Panc1 (cell line): ENCODE data around the gene DAAM2. TPM values are rescaled to one million over a fixed set of nuclear protein-coding genes. Genes with fewer than 3 reads are reported as not detected.

Experiments used
- ATAC-seq: fragments of 200-7000 bp; cut with Tn5 transposase; 2 replicates; pipeline ENCODE4 v1.9.1; 2020; ENCODE audit warnings: mild to moderate bottlenecking, moderate library complexity
- BruUV-seq: library from RNA; stranded (reverse); fragments of 400-500 nt; replicated peaks from 2 replicates; lab custom pipeline; 2021; lab: Mats Ljungman, UMichigan
- CTCF ChIA-PET: fragments of 300-600 bp; sonication (Branson Sonifier 250); formaldehyde crosslinking; loops from one replicate; lab custom pipeline; 2022; ENCODE audit warnings: antibody characterized with exemption; lab: Charles Lee
- POLR2A ChIA-PET: fragments of 300-600 bp; sonication (Branson Sonifier 250); formaldehyde crosslinking; loops from one replicate; lab custom pipeline; 2022; ENCODE audit warnings: antibody characterized with exemption; lab: Charles Lee
- DNase-seq: peaks from one replicate; pipeline ENCODE4 v3.0.0-alpha.2; 2010; ENCODE audit warnings: low read depth, low spot score
- H3K27ac ChIP-seq: 2 replicates; pipeline ENCODE4 v1.5.1; 2011; ENCODE audit warnings: mild to moderate bottlenecking, low read length, inconsistent platforms
- H3K27me3 ChIP-seq: fragments of 200-500 bp; sonication (Bioruptor generic); 2 replicates; pipeline ENCODE4 v1.6.0; 2014; ENCODE audit warnings: low read length, inconsistent platforms; ENCODE audit not compliant: control insufficient read depth, insufficient read depth
- H3K36me3 ChIP-seq: fragments of 200-500 bp; sonication (Bioruptor generic); 2 replicates; pipeline ENCODE4 v1.5.1; 2014; ENCODE audit warnings: inconsistent platforms, mild to moderate bottlenecking, low read length, moderate library complexity; ENCODE audit not compliant: control insufficient read depth, insufficient read depth
- H3K4me1 ChIP-seq: 2 replicates; pipeline ENCODE4 v1.5.1; 2011; ENCODE audit warnings: inconsistent platforms, mild to moderate bottlenecking, low read length, moderate library complexity; ENCODE audit not compliant: control insufficient read depth, insufficient read depth
- H3K4me3 ChIP-seq, 2 experiments: 2 replicates each; pipeline ENCODE4 v1.5.1; 2011 to 2012; ENCODE audit warnings: low read depth in 2 of 2, low read length in 2 of 2, mild to moderate bottlenecking in 2 of 2, inconsistent platforms in 1 of 2, moderate library complexity in 1 of 2
- H3K9me3 ChIP-seq: fragments of 200-500 bp; sonication (Bioruptor generic); 2 replicates; pipeline ENCODE4 v1.5.1; 2014; ENCODE audit warnings: low read depth, mild to moderate bottlenecking, inconsistent platforms, low read length, moderate library complexity; ENCODE audit not compliant: control insufficient read depth, insufficient read depth
- POLR2AphosphoS5 ChIP-seq: IDR thresholded peaks from 2 replicates; pipeline ENCODE4 v1.6.1; 2012; ENCODE audit warnings: mild to moderate bottlenecking, low read depth, low read length, moderate library complexity
- SIN3A ChIP-seq: IDR thresholded peaks from 2 replicates; pipeline ENCODE4 v1.6.1; 2012; ENCODE audit warnings: low read depth, mild to moderate bottlenecking, low read length, moderate library complexity, borderline replicate concordance; ENCODE audit not compliant: insufficient read depth
- TCF7L2 ChIP-seq: IDR thresholded peaks from 2 replicates; pipeline ENCODE4 v1.6.1; 2011; ENCODE audit warnings: mild to moderate bottlenecking, low read depth, low read length, inconsistent platforms
- in situ Hi-C: cut with HindIII; loops from 2 replicates; pipeline ENCODE4 v1.10.0; 2016; ENCODE audit warnings: low sequenced_read_pairs, low pct_unique_long_range_greater_than_20kb
- intact Hi-C: fragments of 100-400 bp; cut with micrococcal nuclease; formaldehyde crosslinking; loops from one replicate; pipeline ENCODE4 v1.10.0; 2022; ENCODE audit not compliant: unreplicated experiment
- total RNA-seq: library from RNA; stranded (reverse); gene quantifications from one replicate; pipeline ENCODE4 v1.2.1, GENCODE V29; 2021; ENCODE audit not compliant: unreplicated experiment
- TF ChIP-seq, protein P1 (sequence below): fragments of 450-650 bp; IDR thresholded peaks from 2 replicates; pipeline ENCODE4 v1.5.1; 2017; ENCODE audit warnings: mild to moderate bottlenecking
- TF ChIP-seq, protein P2 (sequence below), 2 experiments: IDR thresholded peaks; 2 replicates each; pipeline ENCODE4 v1.6.1; 2011 to 2012; ENCODE audit warnings: low read depth in 2 of 2, control low read depth in 1 of 2, low read length in 1 of 2, mild to moderate bottlenecking in 1 of 2, moderate library complexity in 1 of 2; ENCODE audit not compliant: insufficient read depth in 1 of 2

Gene DAAM2
- total RNA-seq, 1 experiment from 2014 or later: not detected

DNA sequence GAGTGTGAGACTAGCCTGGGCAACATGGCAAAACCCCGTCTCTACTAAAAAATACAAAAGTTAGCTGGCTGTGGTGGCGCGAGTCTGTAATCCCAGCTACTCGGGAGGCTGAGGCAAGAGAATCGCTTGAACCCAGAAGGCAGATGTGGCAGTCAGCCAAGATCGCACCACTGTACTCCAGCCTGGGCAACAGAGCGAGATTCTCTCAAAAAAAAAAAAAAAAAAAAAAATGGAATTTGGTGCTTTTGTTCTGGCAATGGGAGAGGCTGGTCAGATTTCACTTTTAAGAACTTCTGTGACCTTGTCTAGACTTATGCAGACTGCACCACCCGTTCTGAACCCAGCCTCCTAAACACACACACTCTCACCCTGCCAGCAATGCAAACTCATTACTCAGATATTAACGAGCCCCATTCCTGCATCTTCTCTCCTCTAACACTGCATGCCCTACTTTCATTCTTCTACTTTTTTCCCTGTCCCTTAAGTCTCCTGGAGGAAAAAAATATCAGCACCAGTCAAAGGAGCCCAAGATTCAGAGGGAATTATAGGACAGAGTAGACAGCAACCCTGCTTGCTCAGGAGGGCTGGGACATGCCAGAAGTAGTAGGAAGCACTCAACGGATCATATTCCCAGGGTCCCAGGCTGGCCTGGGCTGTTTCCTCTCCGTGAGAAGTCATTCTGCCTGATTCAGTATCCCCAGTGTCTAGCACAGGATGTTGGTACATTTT is 137.7 kb downstream of the DAAM2 start:
- intact Hi-C loops: no loop called here
- H3K27me3 ChIP-seq: peaks cover 2% of the 10 kb centered on the region
- CTCF ChIA-PET: no interaction called here
- no peaks in the 10 kb centered on the region; the same call in 1 of the 2 replicates for H3K36me3 ChIP-seq
- no peak overlapping the region for H3K4me3 ChIP-seq
- H3K9me3 ChIP-seq: no peaks in the 10 kb centered on the region
- no peak overlapping the region for H3K27ac ChIP-seq
- TF ChIP-seq SIN3A (no peak), TCF7L2 (no peak), POLR2AphosphoS5 (no peak)
- TF ChIP-seq, protein P1, sequence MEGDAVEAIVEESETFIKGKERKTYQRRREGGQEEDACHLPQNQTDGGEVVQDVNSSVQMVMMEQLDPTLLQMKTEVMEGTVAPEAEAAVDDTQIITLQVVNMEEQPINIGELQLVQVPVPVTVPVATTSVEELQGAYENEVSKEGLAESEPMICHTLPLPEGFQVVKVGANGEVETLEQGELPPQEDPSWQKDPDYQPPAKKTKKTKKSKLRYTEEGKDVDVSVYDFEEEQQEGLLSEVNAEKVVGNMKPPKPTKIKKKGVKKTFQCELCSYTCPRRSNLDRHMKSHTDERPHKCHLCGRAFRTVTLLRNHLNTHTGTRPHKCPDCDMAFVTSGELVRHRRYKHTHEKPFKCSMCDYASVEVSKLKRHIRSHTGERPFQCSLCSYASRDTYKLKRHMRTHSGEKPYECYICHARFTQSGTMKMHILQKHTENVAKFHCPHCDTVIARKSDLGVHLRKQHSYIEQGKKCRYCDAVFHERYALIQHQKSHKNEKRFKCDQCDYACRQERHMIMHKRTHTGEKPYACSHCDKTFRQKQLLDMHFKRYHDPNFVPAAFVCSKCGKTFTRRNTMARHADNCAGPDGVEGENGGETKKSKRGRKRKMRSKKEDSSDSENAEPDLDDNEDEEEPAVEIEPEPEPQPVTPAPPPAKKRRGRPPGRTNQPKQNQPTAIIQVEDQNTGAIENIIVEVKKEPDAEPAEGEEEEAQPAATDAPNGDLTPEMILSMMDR: no peak
- TF ChIP-seq, protein P2, sequence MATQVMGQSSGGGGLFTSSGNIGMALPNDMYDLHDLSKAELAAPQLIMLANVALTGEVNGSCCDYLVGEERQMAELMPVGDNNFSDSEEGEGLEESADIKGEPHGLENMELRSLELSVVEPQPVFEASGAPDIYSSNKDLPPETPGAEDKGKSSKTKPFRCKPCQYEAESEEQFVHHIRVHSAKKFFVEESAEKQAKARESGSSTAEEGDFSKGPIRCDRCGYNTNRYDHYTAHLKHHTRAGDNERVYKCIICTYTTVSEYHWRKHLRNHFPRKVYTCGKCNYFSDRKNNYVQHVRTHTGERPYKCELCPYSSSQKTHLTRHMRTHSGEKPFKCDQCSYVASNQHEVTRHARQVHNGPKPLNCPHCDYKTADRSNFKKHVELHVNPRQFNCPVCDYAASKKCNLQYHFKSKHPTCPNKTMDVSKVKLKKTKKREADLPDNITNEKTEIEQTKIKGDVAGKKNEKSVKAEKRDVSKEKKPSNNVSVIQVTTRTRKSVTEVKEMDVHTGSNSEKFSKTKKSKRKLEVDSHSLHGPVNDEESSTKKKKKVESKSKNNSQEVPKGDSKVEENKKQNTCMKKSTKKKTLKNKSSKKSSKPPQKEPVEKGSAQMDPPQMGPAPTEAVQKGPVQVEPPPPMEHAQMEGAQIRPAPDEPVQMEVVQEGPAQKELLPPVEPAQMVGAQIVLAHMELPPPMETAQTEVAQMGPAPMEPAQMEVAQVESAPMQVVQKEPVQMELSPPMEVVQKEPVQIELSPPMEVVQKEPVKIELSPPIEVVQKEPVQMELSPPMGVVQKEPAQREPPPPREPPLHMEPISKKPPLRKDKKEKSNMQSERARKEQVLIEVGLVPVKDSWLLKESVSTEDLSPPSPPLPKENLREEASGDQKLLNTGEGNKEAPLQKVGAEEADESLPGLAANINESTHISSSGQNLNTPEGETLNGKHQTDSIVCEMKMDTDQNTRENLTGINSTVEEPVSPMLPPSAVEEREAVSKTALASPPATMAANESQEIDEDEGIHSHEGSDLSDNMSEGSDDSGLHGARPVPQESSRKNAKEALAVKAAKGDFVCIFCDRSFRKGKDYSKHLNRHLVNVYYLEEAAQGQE (IDR thresholded peaks at IDR 0.05; ENCODE audit: insufficient read depth in 1 of 2, low read depth in 2 of 2, low read length in 1 of 2): no peak
- H3K4me1 ChIP-seq: no peaks in the 10 kb centered on the region
- no peak for DNase-seq
- in situ Hi-C loops: no loop called here
- POLR2A ChIA-PET: no interaction called here
- no peak for ATAC-seq
- BruUV-seq: no TSS peak

DNA sequence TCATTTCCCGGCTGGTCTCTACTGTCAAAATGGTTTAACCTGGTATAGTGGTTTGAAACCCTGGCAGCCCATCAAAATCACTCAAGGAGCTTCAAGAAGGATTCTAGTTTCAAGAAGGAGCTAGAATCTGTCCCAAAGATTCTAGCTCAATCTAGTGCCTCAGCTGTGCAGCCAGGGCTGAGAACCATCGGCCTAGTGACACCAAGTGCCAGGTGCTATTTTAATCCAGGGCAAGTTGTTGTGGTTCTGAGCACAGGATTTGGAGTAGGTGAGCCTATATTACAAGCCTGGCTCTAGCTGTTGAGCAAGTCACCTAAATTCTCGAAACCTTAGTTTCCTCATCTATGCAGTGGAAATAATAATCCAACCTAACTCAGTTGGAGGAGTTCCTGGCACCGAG is 138.4 kb downstream of the DAAM2 start:
- no peak overlapping the region for H3K27ac ChIP-seq
- DNase-seq: no peak
- peaks cover 9% of the 10 kb centered on the region for H3K27me3 ChIP-seq
- BruUV-seq: no TSS peak
- no peaks in the 10 kb centered on the region for H3K9me3 ChIP-seq
- no peaks in the 10 kb centered on the region; the same call in 1 of the 2 replicates for H3K36me3 ChIP-seq
- intact Hi-C loops (no loop called here), in situ Hi-C loops (no loop called here)
- ChIA-PET POLR2A (no interaction called here), CTCF (no interaction called here)
- H3K4me1 ChIP-seq: no peaks in the 10 kb centered on the region
- TF ChIP-seq SIN3A (no peak), POLR2AphosphoS5 (no peak), TCF7L2 (no peak)
- TF ChIP-seq, protein P2 (IDR thresholded peaks at IDR 0.05; ENCODE audit: insufficient read depth in 1 of 2, low read depth in 2 of 2, low read length in 1 of 2): no peak
- TF ChIP-seq, protein P1: no peak
- ATAC-seq: no peak
- H3K4me3 ChIP-seq: no peak overlapping the region
